Superior temporal gyrus (tissue), 1 donor: Measurements from ENCODE around the gene SLCO2B1.

ENCODE experiments used
- DNase-seq: peaks from one replicate; pipeline ENCODE4 v3.0.0-alpha.2; 2016; ENCODE audit errors: extremely low spot score

Gene SLCO2B1

DNA sequence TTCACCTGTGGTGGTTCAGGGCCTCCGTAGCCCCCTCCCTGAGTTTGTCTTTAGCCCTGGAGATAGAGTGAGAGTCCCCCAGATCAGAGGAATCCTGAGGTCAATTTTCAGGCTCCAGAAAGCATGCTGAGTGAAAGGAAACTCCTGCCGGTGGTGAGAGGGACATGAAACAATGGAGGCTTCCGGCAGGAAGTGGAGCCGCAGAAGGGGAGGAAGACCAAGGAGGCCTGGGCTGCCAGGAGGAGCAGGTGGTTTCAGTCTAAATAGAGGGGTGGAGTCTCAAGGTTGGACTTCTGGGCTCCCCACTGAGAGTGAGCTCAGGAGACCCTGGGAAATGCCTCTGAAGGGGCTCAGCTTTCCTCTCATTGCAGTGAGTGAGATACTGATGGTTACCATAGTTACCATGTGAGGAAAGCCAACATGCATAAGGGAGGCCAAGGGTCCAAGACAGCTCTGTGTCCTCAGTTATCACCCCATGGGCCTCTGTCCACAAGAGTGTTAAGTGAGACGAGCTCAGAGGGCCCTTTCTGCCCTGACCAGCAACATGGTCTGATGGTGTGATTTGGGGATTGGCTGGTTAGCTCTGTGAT, 10.7 kb downstream of the SLCO2B1 start:
- no peak for DNase-seq

- DNase-seq: no peak
These were observed 12.0 kb downstream of the SLCO2B1 start for GRCh38 chr11:75162954-75163353.

DNA sequence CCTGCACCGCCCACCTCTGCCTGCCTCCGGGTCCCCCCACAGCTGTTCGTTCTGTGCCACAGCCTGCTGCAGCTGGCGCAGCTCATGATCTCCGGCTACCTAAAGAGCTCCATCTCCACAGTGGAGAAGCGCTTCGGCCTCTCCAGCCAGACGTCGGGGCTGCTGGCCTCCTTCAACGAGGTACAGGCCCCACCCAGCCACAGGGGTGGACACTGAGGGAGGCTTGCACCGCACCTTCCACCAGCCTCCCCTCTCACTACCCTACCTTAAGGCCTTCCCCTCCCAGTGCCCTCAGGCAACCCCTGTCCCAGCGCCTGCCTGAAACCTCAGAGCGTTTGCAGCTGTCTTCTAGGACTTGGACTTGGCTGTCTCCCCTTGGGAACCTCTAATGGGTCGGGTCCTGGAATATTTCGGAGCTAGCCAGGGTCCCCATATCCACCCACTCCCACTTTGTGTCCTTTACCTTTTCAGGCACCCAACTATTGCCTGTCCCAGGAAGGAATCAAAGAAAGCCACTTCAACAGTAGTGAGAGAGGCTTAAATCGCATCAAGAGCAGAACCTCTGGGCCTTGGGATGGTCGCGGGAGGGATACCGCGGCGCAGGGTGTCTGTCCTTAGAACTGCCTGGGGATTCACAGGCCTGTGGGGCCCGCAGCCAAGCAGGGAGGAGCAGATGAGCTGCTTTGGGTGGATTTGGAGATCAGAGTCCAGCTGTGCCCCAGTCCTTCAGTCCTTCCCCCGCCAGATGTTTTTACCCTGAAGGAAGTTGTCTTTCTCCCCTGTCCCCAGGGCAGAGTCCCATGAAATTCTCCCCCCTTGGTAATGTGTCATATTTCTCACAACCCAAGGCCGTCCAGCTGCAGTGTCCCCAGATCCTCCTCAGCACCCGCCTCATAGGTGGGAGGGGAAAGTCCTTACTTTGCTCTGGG, 13.3 kb downstream of the SLCO2B1 start:
- DNase-seq: no peak

DNA sequence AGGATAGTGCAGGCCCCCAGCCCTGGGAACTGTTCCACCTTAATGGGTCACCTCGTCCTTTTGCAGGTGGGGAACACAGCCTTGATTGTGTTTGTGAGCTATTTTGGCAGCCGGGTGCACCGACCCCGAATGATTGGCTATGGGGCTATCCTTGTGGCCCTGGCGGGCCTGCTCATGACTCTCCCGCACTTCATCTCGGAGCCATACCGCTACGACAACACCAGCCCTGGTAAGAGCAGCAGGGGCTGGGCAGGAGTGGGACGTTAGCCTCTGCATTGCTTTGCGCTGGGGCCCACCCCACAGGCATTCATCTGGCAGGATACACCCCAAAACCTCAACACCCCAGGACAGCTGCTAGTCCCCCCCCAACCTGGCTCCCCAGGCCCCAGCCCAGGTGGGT, 14.8 kb downstream of the SLCO2B1 start:
- no peak for DNase-seq

DNA sequence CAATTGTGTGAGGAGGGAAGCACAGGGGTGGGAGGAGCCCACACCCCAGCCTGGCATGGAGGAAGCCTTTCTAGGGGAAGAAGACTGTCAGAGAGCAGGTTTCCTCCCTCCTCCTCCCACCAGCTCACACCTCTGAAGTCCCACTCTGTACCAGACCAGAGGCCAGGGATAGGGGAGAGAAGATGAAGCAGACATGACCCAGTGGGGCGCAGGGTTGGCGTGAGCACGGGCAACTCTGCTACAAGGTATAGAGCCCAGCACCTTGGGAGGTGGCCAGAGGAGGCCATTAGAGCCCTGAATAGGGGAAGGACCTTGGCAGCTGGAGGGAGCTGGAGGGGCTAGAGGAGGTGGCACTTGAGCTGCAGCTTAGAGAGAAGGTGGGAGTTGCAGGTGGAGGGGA, 15.9 kb downstream of the SLCO2B1 start:
- DNase-seq: no peak

DNA sequence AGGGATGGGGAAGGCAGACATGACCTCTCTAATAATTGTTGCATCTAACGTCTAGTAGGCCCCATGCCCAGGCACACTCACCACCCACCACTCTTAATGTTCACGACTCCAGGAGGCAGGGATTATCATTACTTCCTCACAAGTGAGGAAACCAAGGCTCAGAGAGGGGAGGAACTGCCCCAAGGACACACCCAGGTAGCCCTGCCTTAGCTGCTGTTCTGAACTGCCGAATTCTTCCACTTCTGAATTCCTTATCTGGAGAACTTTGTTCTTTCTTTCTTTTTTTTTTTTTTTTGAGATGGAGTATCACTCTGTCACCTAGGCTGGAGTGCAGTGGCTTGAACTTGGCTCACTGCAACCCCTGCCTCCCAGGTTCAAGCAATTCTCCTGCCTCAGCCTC, 16.7 kb downstream of the SLCO2B1 start:
- DNase-seq: no peak

- DNase-seq: no peak
These were observed 18.4 kb downstream of the SLCO2B1 start for GRCh38 chr11:75169101-75169885.

DNA sequence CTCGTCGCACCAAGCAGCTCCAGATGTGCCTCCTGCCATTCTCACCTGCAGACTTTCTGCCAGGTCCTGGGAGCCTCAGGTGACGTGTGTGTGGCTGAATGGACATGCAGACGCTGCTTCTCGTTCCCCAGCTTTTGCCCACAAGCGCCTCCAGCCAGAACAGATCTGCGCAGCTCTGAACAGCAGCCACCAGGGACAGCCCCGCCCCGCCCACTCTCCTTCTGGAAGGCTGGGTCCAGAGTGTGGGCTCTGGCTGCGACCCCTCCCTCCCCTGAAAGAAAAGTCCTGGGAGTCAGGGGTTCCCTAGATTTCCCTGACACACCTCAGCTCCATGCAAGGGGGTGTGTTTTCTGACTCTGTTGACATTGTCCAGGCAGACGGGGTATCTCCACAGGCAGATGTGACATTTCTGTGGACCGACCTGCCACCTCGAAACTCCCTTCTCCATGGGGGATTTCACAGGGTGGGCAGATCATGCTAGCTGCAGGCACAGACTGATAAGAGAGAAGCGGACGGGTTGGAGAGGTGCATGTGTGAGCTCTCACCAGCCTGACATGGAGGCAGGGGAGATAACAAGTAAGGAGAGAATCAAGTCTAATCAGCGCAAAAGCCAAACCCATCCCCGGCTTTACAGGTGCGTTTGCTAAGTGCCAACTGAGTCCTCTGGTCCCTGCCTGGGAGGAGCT, 19.8 kb downstream of the SLCO2B1 start:
- no peak for DNase-seq

DNA sequence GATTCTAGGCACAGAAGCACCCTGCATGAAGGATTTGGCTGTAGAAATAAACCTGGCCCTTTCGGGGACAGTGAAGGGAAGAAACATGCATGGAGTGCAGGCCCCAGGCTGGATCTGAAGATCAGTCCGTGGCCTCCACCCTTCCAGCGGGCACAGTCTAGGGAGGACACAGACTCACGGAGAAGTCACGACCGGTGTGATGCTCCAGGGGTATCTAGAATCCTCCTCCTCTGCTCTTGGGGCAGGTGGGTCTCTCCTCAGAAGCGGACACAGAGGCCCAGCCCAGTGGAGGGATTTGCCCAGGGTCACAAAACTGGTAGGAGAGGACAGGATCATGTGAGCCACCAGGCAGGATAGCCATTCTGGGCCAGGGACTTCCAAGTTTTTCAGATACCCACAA, 22.4 kb downstream of the SLCO2B1 start:
- DNase-seq: no peak

DNA sequence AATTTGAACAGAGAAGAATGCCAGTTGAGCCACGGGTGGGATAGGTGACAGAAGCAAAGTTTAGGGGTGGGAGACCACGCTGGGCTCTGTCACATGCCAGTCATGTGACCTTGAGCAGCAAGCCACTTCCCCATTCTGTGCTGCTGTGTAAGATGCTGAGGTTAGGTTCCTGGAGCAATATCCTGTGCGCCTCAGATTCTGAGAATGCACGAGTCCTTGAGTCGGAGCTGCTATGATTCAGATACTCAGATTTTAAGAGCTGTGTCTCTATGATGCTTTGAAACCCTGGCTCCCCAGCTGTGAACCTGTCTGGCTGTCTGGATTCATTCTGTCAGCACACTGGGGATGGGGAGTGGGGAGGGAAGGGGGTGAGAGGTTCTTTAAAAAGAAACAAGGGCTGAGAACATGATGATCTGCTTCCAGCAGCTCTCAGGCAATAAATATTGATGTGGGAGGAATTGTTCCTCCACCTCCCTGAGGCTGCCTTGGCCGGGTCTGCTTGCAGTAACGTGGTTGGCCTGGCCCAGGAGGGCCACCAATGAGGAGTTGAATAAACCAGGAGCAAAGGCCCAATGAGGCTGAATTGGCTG, 24.0 kb downstream of the SLCO2B1 start:
- peak; percentile 41 for DNase-seq

- DNase-seq: no peak
These were observed 31.8 kb downstream of the SLCO2B1 start for GRCh38 chr11:75182664-75183063.

GRCh38 chr11:75184051-75184450, 33.1 kb downstream of the SLCO2B1 start:
- no peak for DNase-seq

DNA sequence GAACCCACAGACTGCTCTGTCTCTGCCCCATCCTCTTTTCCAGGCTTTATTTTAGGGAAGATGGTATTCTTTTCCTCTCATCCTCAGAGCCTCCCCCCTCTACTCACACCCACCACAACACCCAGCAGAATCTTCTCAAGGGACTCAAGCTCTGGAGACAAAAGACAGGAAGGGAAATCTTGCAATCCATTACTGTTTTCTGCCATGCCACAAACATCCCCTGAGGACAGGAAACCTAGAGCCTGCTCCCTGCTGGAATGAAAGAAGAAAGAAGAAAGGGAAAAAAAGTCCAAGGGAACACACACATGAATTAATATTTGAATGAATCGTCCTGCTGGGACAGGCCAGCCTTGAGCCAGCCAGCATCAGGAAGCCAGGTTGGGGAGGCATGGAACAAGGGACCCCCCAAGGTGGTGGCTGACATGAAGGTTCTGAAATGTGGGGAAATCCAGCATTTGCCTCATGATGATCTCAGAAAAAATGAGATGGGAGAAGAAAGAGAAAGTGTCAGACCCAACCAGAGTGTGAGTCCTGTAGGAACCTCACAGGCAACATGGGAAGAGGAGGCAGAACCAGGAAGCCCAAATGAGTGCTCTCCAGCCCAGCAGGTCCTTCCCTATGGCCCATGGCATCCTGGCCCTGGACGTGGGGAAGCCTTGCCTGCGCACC, 34.0 kb downstream of the SLCO2B1 start:
- no peak for DNase-seq

DNA sequence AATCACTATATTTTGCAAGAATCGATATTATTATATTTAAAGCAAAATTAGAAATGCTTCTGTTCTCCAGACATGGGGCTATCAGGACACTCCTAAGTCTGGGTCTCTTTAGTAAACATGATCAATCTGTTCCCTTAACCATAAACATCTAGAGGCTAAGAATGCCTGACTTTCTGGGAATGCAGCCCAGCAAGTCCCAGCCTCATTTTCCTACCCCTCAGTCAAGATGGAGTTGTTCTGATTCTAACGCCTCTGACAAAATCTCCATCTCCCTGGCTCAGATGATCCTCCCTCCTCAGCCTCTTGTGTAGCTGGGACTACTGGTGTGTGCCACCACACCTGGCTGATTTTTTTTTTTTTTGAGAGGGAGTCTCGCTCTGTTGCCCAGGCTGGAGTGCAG, 35.0 kb downstream of the SLCO2B1 start:
- DNase-seq: no peak

GRCh38 chr11:75186999-75187398, 36.1 kb downstream of the SLCO2B1 start:
- DNase-seq: no peak

- DNase-seq: no peak
These were observed 37.8 kb downstream of the SLCO2B1 start for GRCh38 chr11:75188671-75189070.

DNA sequence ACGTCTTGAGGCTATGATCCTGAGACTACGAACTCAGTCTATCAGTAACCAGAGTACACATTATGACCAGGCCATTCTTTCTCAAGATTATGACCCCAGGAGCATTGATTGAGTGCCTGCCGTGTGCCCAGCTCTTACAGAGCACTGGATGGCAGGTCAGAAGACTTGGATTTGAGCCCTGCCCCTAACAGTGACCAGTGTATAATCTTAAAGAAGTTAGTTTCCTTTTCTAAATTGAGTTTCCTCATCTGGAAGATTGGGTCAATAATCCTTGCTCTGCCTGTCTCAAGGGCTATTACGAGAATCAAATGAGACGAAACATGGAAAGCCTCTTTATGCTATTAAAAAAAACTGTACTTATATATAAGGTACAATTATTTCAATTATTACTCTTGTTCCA, 38.2 kb downstream of the SLCO2B1 start:
- DNase-seq: no peak

DNA sequence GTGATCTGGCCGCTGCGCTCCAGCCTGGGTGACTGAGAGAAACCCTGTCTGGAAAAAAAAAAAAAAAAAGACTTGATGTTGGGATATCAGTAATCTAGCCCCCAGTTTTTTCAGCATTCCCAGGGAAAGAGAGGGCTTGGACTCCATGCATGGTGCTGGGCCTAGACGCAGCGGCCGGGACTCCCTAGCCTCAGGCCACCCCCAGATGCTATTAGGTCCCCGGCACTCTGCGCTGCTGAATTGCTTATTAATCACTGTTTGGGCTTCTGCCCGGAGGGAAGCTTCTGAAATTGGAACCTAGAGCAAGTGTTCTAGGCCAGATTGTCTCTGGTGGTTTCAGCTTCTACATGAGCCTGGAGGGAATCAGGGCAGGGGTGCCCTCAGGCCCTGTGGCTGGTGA, 39.0 kb downstream of the SLCO2B1 start:
- DNase-seq: no peak

DNA sequence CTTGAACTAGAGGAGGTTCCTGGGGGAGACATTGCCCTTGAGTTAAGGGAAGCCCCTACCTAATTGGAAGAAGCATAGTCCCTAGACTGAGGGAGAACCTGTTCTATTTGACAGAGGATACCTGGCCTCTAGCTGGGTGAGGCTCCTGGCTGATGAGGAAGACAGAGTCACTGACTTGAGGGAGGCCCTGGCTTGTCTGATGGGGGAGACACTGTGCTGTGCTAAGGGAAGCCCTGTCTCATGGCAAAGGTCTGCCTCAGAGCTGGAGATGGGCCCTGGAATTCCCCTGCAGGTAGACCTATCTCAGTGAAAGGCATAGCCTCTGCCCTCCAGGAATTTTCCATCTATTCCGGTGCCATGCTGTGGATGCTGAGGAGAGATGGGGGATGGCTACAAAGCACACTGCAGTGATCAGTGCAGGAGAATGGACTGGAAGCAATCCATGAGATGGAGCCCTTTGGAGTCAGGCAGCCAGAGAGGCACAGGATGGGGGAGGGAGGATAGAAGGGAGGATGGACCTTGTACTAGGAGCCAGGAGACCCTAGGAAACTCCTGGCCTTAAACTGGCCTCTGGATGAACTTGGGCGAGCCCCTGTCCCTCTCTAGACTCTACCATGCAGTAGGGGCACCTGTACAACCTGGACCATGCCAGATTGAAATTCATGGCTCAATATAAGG, 39.9 kb downstream of the SLCO2B1 start:
- no peak for DNase-seq

GRCh38 chr11:75191330-75191717, 40.4 kb downstream of the SLCO2B1 start:
- no peak for DNase-seq
